ENCODE measurements around the gene HTRA1.

- TF ChIP-seq POLR2A (IDR thresholded peaks at IDR 0.05) (no peak), CTCF (IDR thresholded peaks at IDR 0.05) (no peak)
Measured at GRCh38 chr10:122485670-122486069, 24.3 kb downstream of the HTRA1 start.

Measured in lower leg skin (tissue), 3 donors.